GM12873 (cell line): ENCODE measurements around the gene ZNF740.

Source experiments
- CTCF ChIP-seq: IDR thresholded peaks from 2 replicates; pipeline ENCODE4 v1.5.1; 2012; ENCODE audit warnings: low read depth, mild to moderate bottlenecking, moderate library complexity, low read length, control low read depth; ENCODE audit not compliant: insufficient read depth; ENCODE audit errors: missing control alignments

ZNF740 gene

GRCh38 chr12:53219292-53219955 is 38.9 kb downstream of the ZNF740 start:
- no peak for TF ChIP-seq CTCF

- TF ChIP-seq CTCF, result no peak
These were observed 39.6 kb downstream of the ZNF740 start for GRCh38 chr12:53219956-53220693.

GRCh38 chr12:53220694-53221202 is 40.2 kb downstream of the ZNF740 start:
- TF ChIP-seq CTCF, result no peak

- TF ChIP-seq CTCF, result peak; percentile 29
These were observed 40.9 kb downstream of the ZNF740 start for GRCh38 chr12:53221203-53222080.

GRCh38 chr12:53222170-53222721 is 41.7 kb downstream of the ZNF740 start:
- TF ChIP-seq CTCF, result no peak

GRCh38 chr12:53222806-53223261 is 42.3 kb downstream of the ZNF740 start:
- no peak for TF ChIP-seq CTCF
